ENCODE results near the gene HAUS7. TPM values are rescaled to one million over a fixed set of nuclear protein-coding genes. Genes with fewer than 3 reads are reported as not detected.
"Not testable (repeated sequence)": the region's sequence is repeated elsewhere in the genome, so short reads cannot be mapped to it uniquely, and the experiment has no call there.

The HAUS7 gene
- total RNA-seq, 4 donors from 2014 or later, result 7.0 to 34.8 (median 12.4) TPM

DNA sequence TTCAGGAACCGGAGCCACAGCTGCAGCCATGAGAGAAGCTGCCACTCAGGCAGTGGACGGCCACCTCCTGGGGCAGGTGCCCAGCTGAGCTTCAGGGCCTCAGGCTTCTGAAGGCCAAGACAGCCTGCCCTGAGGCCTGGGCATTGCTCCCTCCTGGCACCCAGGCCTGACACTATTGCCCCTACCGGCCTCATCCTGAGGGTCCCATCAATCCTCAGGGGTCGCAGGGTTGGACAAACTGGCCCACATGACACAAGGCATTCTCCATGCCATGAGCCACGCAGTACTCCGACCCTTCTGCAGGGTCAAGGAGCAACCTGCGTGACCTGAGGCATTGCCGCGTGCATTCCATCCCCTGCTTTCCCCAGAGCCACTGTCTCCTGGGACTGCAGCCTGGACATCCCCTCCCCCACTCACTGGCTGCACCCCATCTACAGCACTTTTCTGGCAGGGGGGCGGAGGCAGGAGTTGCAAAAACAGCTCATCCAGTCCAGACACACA is 62.1 kb downstream of the HAUS7 start:
- in situ Hi-C loops (cut with MboI; ENCODE audit: low pct_ligation_motif_present in 1 of 4, low pct_unique_long_range_greater_than_20kb in 1 of 4, low sequenced_read_pairs in 3 of 4), result no loop called here
- H3K9me3 ChIP-seq, result no peaks in the 10 kb centered on the region
- H3K4me3 ChIP-seq, result no peak overlapping the region
- no peak overlapping the region for H3K27ac ChIP-seq
- intact Hi-C loops (cut with DNase I; ENCODE audit: low total_unique reads), result no loop called here
- WGBS, 2 donors (ENCODE audit: low coverage in 1 of 2), result 81% methylated on average over 9 of the region's 10 CpGs; no CpG with 5 or more reads in 1 of the 2 donors
- no peak for TF ChIP-seq EP300 (IDR thresholded peaks at IDR 0.05; ENCODE audit: low read depth)
- TF ChIP-seq POLR2AphosphoS5 (IDR thresholded peaks at IDR 0.05), result no peak
- no peak for TF ChIP-seq POLR2A (IDR thresholded peaks at IDR 0.05)
- TF ChIP-seq, protein P1, sequence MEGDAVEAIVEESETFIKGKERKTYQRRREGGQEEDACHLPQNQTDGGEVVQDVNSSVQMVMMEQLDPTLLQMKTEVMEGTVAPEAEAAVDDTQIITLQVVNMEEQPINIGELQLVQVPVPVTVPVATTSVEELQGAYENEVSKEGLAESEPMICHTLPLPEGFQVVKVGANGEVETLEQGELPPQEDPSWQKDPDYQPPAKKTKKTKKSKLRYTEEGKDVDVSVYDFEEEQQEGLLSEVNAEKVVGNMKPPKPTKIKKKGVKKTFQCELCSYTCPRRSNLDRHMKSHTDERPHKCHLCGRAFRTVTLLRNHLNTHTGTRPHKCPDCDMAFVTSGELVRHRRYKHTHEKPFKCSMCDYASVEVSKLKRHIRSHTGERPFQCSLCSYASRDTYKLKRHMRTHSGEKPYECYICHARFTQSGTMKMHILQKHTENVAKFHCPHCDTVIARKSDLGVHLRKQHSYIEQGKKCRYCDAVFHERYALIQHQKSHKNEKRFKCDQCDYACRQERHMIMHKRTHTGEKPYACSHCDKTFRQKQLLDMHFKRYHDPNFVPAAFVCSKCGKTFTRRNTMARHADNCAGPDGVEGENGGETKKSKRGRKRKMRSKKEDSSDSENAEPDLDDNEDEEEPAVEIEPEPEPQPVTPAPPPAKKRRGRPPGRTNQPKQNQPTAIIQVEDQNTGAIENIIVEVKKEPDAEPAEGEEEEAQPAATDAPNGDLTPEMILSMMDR (IDR thresholded peaks at IDR 0.05), result no peak
- no peaks in the 10 kb centered on the region for H3K36me3 ChIP-seq
- peaks cover 5% of the 10 kb centered on the region for H3K27me3 ChIP-seq
- peaks cover 0 to 7% (median 3%) of the 10 kb centered on the region in 4 donors for H3K4me1 ChIP-seq
- no peak for DNase-seq

DNA sequence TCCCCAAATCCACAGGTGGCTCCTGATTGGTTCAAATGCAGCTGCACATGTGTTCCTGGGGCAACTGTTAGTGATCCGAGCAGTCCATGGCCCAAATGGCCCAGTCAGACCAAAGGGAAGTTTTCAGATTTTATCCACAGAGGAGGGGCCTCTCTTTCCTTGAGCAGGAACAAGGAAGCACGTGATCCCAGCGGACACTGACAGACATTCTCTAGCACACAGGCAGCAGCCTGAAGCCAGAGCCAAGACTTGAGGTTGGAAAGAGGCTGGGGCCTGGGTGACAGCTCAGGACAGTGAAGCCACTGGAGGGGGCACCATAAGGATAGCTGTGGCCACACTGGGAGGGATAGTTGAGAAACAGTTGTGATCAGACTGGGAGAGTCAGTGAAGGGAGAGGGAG is 62.6 kb downstream of the HAUS7 start:
- H3K4me1 ChIP-seq, result peaks cover 0 to 7% (median 3%) of the 10 kb centered on the region in 4 donors
- intact Hi-C loops (cut with DNase I; ENCODE audit: low total_unique reads), result no loop called here
- no peaks in the 10 kb centered on the region for H3K9me3 ChIP-seq
- in situ Hi-C loops (cut with MboI; ENCODE audit: low pct_ligation_motif_present in 1 of 4, low pct_unique_long_range_greater_than_20kb in 1 of 4, low sequenced_read_pairs in 3 of 4), result no loop called here
- no peak for TF ChIP-seq POLR2AphosphoS5 (IDR thresholded peaks at IDR 0.05)
- H3K27me3 ChIP-seq, result peaks cover 5% of the 10 kb centered on the region
- no peak overlapping the region for H3K4me3 ChIP-seq
- H3K36me3 ChIP-seq, result no peaks in the 10 kb centered on the region
- no peak for DNase-seq
- H3K27ac ChIP-seq, result no peak overlapping the region
- 55% methylated on average over 3 of the region's 3 CpGs; no CpG with 5 or more reads in 1 of the 2 donors for WGBS, 2 donors (ENCODE audit: low coverage in 1 of 2)

DNA sequence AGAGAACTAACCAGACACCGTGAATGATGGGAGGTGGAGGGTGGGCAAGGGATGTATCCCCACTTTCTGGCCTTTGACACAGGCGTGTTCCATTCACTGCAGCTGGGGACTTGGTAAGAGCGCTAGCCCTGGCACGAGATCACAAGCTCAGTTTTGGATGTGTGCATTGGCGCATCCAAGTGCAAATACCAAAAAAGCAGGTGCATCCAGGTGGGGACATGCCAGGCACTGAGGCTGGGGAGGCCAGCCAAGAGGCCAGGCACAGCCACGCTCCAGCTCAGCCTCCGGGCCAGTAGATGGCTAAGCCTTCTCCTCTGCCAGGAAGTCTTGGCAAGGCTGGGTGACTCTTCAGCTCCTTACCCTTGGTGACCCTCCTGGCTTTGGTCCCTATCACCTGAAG is 63.5 kb downstream of the HAUS7 start:
- no peak overlapping the region for H3K4me3 ChIP-seq
- H3K27me3 ChIP-seq, result peaks cover 5% of the 10 kb centered on the region
- peaks cover 0 to 3% (median under 1%) of the 10 kb centered on the region in 4 donors for H3K4me1 ChIP-seq
- intact Hi-C loops (cut with DNase I; ENCODE audit: low total_unique reads), result no loop called here
- H3K9me3 ChIP-seq, result no peaks in the 10 kb centered on the region
- no peak for DNase-seq
- H3K27ac ChIP-seq, result no peak overlapping the region
- no peaks in the 10 kb centered on the region for H3K36me3 ChIP-seq
- 83% methylated on average over 7 of the region's 7 CpGs; no CpG with 5 or more reads in 1 of the 2 donors for WGBS, 2 donors (ENCODE audit: low coverage in 1 of 2)
- TF ChIP-seq, protein P1 (IDR thresholded peaks at IDR 0.05), result no peak
- no peak for TF ChIP-seq EP300 (IDR thresholded peaks at IDR 0.05; ENCODE audit: low read depth)
- no peak for TF ChIP-seq POLR2AphosphoS5 (IDR thresholded peaks at IDR 0.05)
- TF ChIP-seq POLR2A (IDR thresholded peaks at IDR 0.05), result no peak
- in situ Hi-C loops (cut with MboI; ENCODE audit: low pct_ligation_motif_present in 1 of 4, low pct_unique_long_range_greater_than_20kb in 1 of 4, low sequenced_read_pairs in 3 of 4), result no loop called here

DNA sequence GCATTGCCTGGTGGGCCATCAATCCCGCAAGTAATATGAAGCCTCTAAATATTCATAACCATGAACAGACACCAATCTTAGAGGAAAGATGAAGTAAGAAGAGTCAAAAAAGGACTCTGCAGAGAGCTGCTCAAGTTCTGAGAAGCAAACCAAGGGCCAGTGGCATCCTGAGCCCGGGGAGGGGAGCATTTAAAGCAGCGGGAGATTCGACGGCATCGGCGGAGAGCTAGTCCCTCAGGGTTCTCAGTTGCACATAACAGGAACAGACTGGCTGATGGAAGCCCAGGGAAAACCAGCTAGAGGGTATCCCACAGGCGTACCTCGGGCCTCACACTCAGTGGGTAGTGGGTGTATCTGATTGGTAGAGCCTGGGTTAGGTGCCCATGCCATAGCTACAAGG is 64.4 kb downstream of the HAUS7 start:
- Histone ChIP-seq H3K27ac (no peak overlapping the region), H3K36me3 (no peaks in the 10 kb centered on the region), H3K4me3 (no peak overlapping the region), H3K27me3 (no peaks in the 10 kb centered on the region), H3K4me1 (no peaks in the 10 kb centered on the region), H3K9me3 (no peaks in the 10 kb centered on the region)
- no peak for DNase-seq
- TF ChIP-seq, protein P1 (IDR thresholded peaks at IDR 0.05), result no peak
- WGBS, 2 donors (ENCODE audit: low coverage in 1 of 2), result 76% methylated on average over 9 of the region's 9 CpGs; no CpG with 5 or more reads in 1 of the 2 donors
- in situ Hi-C loops (cut with MboI; ENCODE audit: low pct_ligation_motif_present in 1 of 4, low pct_unique_long_range_greater_than_20kb in 1 of 4, low sequenced_read_pairs in 3 of 4), result no loop called here
- intact Hi-C loops (cut with DNase I; ENCODE audit: low total_unique reads), result no loop called here

DNA sequence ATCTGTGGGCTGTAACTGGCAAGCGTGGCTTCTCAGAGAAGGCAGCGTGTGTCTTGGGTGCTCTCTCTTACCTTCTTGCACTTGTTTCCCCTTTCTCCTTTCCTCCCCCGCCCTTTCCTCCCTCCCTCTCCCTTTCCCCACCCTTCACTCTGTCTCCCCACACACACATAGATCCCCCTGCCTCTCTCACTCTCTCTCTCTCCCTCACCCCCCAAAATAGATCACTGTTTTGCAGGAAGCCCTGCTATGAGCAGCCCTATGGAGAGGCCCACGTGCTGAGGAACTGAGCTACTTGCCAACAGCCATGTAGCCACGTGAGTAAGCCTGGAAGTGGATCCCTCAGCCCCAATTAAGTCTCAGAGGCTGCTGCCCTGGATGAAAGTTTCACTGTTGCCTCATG is 65.0 kb downstream of the HAUS7 start:
- TF ChIP-seq EP300 (IDR thresholded peaks at IDR 0.05; ENCODE audit: low read depth), result no peak
- TF ChIP-seq POLR2AphosphoS5 (IDR thresholded peaks at IDR 0.05), result no peak
- no peak for TF ChIP-seq POLR2A (IDR thresholded peaks at IDR 0.05)
- TF ChIP-seq, protein P1 (IDR thresholded peaks at IDR 0.05), result no peak
- Histone ChIP-seq H3K4me1 (no peaks in the 10 kb centered on the region), H3K27ac (no peak overlapping the region), H3K27me3 (no peaks in the 10 kb centered on the region), H3K36me3 (no peaks in the 10 kb centered on the region), H3K4me3 (no peak overlapping the region), H3K9me3 (no peaks in the 10 kb centered on the region)
- in situ Hi-C loops (cut with MboI; ENCODE audit: low pct_ligation_motif_present in 1 of 4, low pct_unique_long_range_greater_than_20kb in 1 of 4, low sequenced_read_pairs in 3 of 4) (no loop called here), intact Hi-C loops (cut with DNase I; ENCODE audit: low total_unique reads) (no loop called here)
- WGBS, 2 donors (ENCODE audit: low coverage in 1 of 2), result 42% methylated on average over 5 of the region's 5 CpGs; no CpG with 5 or more reads in 1 of the 2 donors
- no peak for DNase-seq

DNA sequence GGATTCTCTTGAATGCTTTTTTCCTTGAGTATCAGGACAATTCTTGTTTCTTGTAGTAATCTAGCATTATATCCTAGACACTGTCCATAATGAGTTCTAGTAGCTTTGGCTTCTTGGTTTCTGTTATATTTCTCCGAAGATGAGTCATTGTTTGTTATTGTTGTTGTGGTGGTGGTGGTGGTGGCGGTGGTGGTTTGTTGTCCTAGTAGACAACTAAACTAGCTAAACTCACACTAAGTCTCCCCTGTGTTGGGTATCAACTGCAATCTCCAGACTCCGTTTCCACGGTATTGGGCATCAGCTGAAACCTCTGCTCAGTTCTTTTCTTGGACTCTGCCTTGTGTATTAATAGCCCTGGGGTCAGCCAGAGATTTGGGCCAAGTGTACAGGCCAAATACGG is 66.0 kb downstream of the HAUS7 start:
- DNase-seq; H3K27ac ChIP-seq; H3K27me3 ChIP-seq; H3K9me3 ChIP-seq; H3K4me3 ChIP-seq; H3K36me3 ChIP-seq; in situ Hi-C loops (cut with MboI; ENCODE audit: low pct_ligation_motif_present in 1 of 4, low pct_unique_long_range_greater_than_20kb in 1 of 4, low sequenced_read_pairs in 3 of 4); H3K4me1 ChIP-seq; intact Hi-C loops (cut with DNase I; ENCODE audit: low total_unique reads): not testable (repeated sequence)
- 79% methylated on average over 5 of the region's 5 CpGs; no CpG with 5 or more reads in 1 of the 2 donors for WGBS, 2 donors (ENCODE audit: low coverage in 1 of 2)

All from transverse colon (tissue), 4 donors.